Brain pericyte (primary cell): Measurements from ENCODE around the gene BCL11B.

Source experiments
- DNase-seq: peaks from one replicate; pipeline ENCODE4 v3.0.0-alpha.2; 2012; ENCODE audit warnings: low read depth, low spot score

The BCL11B gene

GRCh38 chr14:99254328-99255009 lies 17.5 kb downstream of the BCL11B start:
- DNase-seq = no peak

DNA sequence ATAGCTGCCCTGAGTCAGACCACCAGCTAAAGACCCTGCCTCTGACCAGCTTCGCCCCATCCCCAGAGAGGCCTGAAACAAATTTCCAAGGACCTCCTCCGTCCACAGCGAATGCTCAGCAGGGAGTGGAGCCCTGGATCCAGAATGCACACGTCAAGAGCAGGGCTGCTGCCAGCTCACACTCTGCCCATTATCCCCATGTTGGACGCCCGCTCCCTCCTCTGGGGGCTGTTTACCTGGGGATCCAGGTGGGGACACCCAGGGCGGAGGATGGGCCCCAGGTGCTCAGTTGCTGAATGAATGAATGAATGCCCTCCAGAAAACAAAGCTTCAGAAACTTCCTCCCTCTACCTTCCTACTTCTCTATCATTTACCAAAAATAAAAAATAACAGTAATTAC lies 18.1 kb downstream of the BCL11B start:
- DNase-seq = no peak

- no peak for DNase-seq
These were observed 18.8 kb downstream of the BCL11B start for GRCh38 chr14:99252940-99253868.

GRCh38 chr14:99252443-99252939 lies 19.5 kb downstream of the BCL11B start:
- no peak for DNase-seq

DNA sequence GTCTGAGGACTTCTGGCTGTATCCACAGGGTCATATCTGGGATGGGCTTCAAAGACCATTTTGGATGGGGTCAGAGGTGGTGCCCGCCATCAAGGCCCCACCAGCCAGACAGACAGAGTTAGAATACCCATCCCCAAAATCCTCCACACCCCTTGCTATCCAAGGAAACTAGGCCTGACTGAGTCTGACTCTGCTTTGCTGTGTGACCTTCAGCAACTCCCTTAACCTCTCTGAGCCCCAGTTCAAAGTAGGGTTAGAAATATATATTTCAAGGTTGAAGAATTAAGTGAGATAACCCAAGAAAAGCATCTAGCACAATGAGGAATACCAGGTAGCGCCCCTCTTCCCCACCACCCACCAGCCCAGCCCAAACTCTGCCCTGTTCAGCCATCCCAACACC lies 20.3 kb downstream of the BCL11B start:
- no peak for DNase-seq

DNA sequence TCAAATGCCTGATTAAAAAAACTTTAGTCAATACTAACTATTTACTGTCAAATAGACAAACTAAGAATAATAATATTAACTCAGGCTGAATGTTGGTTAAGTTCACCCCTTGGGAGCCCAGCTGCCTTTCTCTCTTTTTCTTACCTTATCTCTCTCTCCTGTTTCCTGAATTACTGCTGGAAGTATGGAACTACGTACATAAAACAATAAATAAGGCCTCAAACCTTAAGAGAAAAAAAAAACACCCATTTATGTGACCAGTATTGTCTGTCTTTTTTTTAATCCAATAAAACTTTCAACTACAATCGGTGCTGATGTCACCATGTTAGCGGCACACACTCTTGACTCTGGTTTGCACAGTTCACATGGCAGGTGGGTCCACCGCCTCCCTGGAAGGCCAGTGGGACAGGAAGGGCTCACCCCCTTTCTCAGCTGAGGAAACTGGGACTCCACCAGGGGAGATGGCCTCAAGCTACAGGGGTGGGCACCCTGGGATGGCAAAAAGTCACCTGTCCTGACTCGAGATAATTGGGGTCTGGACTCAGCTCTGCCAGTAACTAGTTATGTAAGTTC lies 21.3 kb downstream of the BCL11B start:
- DNase-seq = no peak

- no peak for DNase-seq
These were observed 22.6 kb downstream of the BCL11B start for GRCh38 chr14:99249389-99249788.

GRCh38 chr14:99248761-99249171 lies 23.2 kb downstream of the BCL11B start:
- no peak for DNase-seq

- no peak for DNase-seq
These were observed 24.2 kb downstream of the BCL11B start for GRCh38 chr14:99247772-99248171.

- no peak for DNase-seq
These were observed 24.8 kb downstream of the BCL11B start for GRCh38 chr14:99247101-99247729.

GRCh38 chr14:99246536-99247097 lies 25.4 kb downstream of the BCL11B start:
- DNase-seq = no peak

- no peak for DNase-seq
These were observed 26.2 kb downstream of the BCL11B start for GRCh38 chr14:99245564-99246511.

DNA sequence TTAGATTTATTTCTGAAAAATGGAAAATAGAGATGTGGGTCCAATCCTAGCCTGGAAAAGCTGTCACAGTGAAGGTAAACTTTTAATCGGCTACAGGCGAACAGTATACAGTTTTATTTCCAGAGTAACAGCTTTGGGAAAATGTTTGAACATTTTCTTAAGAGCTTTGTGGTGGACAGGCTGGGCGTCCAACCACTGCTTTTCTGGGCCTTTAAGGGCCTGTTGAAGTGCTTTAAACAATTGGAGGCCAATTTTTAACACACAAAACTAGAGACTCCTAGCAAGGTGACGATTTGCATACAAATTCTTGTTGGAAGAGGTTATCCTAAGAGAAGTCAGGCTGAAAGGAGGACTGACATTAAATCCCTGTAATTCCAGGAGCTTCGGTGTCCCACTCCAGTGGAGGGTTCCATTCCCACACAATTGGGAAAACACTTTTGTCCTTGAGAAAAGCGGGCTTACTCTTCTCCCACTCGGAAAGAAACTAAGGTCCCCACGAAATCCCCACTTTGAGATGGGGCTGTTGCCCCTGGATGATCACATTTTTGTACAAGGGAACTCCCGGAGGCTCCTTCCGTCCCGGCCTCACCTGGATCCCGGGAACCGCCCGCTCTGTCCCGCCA lies 26.9 kb downstream of the BCL11B start:
- DNase-seq = no peak

GRCh38 chr14:99244367-99244901 lies 27.6 kb downstream of the BCL11B start:
- DNase-seq = no peak

- DNase-seq = no peak
These were observed 28.9 kb downstream of the BCL11B start for GRCh38 chr14:99242816-99243721.

DNA sequence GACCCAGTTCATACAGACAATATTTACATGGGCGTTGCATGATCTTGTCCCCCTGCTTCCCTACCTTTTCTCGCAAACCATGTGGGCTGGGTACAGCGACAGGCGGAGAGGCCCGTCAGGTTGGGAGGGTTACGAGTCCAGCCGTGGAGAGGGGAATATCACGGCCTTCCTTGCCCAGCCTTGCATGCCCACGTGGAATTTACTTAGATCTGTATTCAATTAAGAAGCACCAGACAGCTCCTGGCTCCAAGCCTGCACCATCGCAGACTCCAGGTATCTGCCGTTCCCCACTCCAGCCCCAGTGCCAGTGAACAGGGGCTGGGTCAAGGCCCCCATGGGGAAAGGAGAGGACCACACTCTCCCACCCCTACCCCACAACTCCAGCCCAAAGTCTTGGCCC lies 29.8 kb downstream of the BCL11B start:
- DNase-seq = no peak

DNA sequence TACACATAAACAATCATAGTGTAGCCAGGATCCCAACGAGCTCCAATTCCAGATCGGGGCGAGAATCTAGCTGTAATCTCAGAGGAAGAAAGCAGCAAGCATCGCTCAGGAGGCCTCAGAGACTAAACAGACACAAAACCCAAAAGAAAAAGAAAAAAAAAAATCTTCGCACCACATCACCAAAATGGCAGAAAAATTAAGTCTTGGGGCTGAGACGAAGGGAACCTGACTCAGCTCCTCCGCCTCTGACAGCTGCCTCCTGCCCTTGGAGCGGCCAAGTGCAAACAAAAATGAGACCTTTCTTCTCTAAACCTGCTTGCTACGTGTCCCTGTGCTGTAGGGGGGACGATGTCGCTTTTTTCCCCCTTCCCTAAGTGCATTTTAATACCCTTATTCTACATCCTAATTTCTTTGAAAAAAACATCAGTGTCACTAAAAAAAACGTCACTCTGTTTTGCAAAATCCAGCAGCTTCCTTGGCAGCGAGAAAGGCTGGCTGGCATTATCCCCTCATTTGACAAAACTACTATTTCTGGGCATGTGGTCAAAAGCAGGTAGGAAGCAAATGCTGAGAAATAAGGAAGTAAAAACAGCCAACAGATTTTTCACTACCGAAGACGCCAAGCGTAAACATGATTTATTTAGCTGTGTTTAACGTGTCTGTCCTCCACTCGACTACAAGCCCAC lies 30.5 kb downstream of the BCL11B start:
- no peak for DNase-seq
